Measurements from ENCODE around the gene ANKRD33.

ANKRD33 gene

GRCh38 chr12:51862947-51863346 lies 25.0 kb upstream of the ANKRD33 start:
- DNase-seq (ENCODE audit: low spot score), result no peak

- no peak for DNase-seq (ENCODE audit: low spot score)
Observed at GRCh38 chr12:51863363-51863932, 24.5 kb upstream of the ANKRD33 start.

GRCh38 chr12:51863933-51864832 lies 23.7 kb upstream of the ANKRD33 start:
- no peak for DNase-seq (ENCODE audit: low spot score)

GRCh38 chr12:51864833-51865670 lies 22.9 kb upstream of the ANKRD33 start:
- DNase-seq (ENCODE audit: low spot score), result no peak

- no peak for DNase-seq (ENCODE audit: low spot score)
Observed at GRCh38 chr12:51865757-51866270, 22.1 kb upstream of the ANKRD33 start.

GRCh38 chr12:51866324-51866723 lies 21.6 kb upstream of the ANKRD33 start:
- DNase-seq (ENCODE audit: low spot score), result no peak

- DNase-seq (ENCODE audit: low spot score), result no peak
Observed at GRCh38 chr12:51866762-51867161, 21.1 kb upstream of the ANKRD33 start.

- DNase-seq (ENCODE audit: low spot score), result no peak
Observed at GRCh38 chr12:51867371-51867770, 20.5 kb upstream of the ANKRD33 start.

- DNase-seq (ENCODE audit: low spot score), result no peak
Observed at GRCh38 chr12:51867796-51868428, 20.0 kb upstream of the ANKRD33 start.

- DNase-seq (ENCODE audit: low spot score), result no peak
Observed at GRCh38 chr12:51868821-51869495, 18.9 kb upstream of the ANKRD33 start.

GRCh38 chr12:51869496-51869865 lies 18.4 kb upstream of the ANKRD33 start:
- no peak for DNase-seq (ENCODE audit: low spot score)

- DNase-seq (ENCODE audit: low spot score), result no peak
Observed at GRCh38 chr12:51869931-51870330, 18.0 kb upstream of the ANKRD33 start.

- no peak for DNase-seq (ENCODE audit: low spot score)
Observed at GRCh38 chr12:51870504-51870903, 17.4 kb upstream of the ANKRD33 start.

- DNase-seq (ENCODE audit: low spot score), result no peak
Observed at GRCh38 chr12:51871126-51871525, 16.8 kb upstream of the ANKRD33 start.

GRCh38 chr12:51871918-51872688 lies 15.8 kb upstream of the ANKRD33 start:
- no peak for DNase-seq (ENCODE audit: low spot score)

GRCh38 chr12:51872689-51872981 lies 15.3 kb upstream of the ANKRD33 start:
- DNase-seq (ENCODE audit: low spot score), result no peak

- no peak for DNase-seq (ENCODE audit: low spot score)
Observed at GRCh38 chr12:51873251-51873994, 14.5 kb upstream of the ANKRD33 start.

GRCh38 chr12:51874000-51874399 lies 13.9 kb upstream of the ANKRD33 start:
- no peak for DNase-seq (ENCODE audit: low spot score)

GRCh38 chr12:51874486-51874885 lies 13.4 kb upstream of the ANKRD33 start:
- DNase-seq (ENCODE audit: low spot score), result no peak

GRCh38 chr12:51879102-51879501 lies 8.8 kb upstream of the ANKRD33 start:
- no peak for DNase-seq (ENCODE audit: low spot score)
